Activated CD4-positive, alpha-beta T cell treated with anti-CD3 and anti-CD28 coated beads, Interleukin-2, Interleukin-6, amounts not matched to agents 100 ng/mL and 50 ng/mL, durations not matched to agents 16 hours and 8 hours (primary cell): Measurements from ENCODE around the gene APOL6.
A peak's percentile ranks its signal among the peaks of the same experiment; 100 is the strongest.
"Not testable (repeated sequence)": the region's sequence is repeated elsewhere in the genome, so short reads cannot be mapped to it uniquely, and the experiment has no call there.

Source experiments
- DNase-seq: peaks from one replicate; pipeline ENCODE4 v3.0.0-alpha.2; 2020

The APOL6 gene

DNA sequence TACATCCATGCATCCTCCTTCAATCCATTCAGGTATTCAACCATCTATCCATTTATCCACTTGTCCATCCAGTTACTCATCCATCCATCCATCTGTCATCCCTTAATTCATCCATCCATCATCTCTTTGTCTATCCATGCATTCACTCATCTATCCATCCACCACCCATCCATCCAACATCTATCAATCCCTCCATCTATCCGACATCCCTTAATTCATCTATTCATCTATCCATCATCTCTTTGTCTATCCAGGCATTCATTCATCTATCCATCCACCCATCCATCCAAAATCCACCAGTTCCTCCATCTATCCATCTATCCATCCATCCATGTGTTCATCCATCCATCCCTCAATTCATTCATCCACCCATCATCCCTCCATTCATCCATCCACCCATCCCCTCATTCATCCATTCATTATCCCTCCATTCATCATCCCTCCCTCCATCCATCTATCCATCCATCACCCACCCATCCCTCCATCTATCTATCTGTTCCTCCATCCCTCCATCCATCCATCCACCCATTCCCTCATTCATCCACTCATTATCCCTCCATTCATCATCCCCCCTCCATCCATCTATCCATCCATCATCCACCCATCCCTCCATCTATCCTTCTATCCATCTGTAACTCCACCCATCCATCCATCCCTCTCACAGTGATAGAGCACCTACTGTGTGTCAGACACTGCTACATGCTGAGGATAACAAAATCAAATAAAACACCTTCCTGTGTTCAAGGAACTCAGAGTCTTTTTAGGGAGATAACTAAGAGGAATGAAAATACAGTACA, 29.6 kb upstream of the APOL6 start:
- DNase-seq, result no peak

DNA sequence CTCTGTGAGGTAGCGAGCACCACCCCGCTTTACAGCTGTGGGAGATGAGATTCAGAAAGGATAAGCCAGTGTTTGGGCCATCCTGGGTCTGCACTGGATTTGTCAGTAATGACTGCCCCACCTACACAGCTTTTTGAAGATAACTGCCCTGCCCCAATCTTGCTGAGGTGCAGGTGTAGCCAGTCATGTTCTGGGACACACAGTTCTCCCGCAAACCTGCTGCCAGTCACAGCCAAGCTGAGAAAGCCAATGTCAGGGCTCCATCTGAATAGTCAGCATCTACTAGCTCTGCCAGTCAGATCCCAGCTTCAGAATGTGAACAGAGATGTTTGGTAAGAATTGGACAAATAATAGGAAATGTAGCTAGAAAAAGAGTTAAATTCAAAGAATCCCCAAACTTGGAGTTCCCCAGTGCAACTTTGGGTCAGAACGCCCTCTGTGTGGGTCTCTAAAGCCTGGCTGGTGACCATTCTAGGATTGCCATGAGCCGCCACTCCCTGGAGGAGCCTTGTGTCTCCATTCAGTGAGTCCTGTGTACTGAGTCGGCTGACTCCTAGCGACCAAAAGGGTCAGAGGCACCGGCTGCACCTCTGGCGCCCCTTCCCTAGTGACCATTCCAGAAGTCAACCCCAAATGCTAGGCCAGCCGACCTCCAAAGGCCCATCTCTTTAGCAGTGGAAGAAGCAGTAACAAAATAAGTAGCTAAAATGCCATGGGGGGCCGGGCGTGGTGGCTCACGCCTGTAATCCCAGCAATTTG, 28.7 kb upstream of the APOL6 start:
- DNase-seq, result no peak

DNA sequence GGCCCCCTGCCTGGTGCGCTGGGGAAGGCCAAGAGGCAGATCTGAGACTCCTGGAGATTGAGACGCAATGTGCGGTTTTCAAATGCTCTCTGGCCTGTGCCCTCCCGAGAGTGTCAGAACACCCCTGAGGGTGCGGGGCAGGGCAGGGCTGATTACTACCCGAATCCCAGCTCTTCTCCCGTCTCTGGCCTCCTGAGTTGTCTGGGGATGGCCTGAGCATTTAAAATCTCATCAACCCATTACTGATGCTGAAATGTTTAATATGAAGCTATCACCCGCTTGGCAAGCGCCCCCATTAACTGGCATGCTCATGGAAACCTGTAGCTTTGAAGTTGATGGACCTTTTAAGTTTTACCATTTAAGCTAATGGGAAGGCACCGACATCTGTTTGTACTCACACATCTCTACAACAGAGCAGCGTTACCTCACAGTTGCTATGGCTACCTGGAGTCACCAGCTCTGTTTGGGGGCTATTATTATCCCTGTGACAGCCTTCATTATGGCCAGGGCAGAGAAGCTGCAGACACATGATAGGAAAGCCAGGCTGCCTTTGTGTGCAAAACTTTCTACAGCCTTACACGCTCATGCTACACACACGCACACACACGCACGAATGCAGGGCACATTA, 27.5 kb upstream of the APOL6 start:
- no peak for DNase-seq

DNA sequence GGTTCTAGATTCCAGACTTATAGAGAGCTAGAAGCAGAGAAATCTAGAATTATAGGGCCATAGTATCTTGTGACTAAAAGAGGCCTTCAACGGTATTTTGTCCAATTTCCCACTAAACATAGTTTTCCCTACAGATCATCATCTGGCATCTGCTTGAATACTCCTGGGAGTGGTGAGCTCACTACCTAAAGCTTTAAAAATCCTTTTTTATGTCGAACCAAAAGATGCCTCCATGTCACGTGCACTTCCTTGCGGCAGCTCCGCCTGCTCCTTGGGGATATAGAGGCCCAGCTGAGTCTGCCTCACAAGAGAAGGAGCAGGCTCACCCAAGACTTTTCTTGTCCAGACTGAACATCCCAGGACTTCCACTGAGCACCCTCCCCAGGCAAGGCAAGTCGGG, 26.8 kb upstream of the APOL6 start:
- DNase-seq, result no peak

DNA sequence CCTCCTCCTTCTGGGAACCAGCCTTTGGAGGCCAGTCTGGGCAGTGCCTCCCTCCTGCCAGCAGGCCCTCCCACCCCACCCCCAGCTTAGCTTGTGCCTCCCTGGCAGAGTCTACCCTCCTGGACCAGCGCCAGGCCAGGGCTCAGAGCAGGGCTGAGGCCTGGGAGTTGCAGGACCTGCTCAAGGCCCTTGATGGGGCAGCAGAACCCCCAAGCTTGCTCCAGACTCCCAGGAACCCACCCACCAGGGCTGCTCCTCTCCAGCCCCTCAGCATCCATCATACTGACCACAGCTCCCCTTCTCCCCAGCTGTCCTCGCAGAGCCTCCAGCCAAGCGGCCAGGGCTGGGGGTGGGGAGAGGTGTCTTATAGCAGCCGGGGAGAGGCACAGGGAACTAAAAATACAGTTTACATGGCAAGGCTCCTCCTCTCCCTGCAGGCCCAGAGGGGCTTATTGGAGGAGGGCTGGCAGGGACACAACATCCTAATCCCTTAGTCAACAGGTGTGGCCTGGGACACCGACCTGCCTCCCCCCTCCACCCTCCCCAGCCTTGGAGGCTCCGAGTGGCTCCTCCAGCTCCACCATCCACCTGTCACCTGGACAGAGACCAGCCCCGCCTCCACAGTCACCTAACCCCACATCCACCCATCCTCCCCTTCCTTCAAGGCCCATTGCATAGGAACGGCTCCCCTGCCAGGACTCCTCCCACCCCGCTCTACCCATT, 25.9 kb upstream of the APOL6 start:
- DNase-seq, result no peak

DNA sequence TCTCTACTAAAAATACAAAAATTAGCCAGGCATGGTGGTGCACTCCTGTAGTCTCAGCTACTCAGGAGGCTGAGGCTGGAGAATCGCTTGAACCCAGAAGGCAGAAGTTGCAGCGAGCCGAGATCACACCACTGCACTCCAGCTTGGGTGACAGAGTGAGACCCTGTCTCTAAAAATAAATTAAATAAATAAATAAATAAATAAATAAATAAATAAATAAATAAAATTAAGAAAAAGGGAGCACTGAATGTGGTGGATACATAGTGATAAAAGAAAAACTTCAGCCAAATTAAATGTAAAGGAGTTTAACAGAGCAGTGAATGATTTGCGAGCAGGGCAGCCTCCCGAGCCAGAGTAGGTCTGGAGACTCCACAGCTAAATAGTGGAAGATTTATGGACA, 24.4 kb upstream of the APOL6 start:
- DNase-seq, result not testable (repeated sequence)

DNA sequence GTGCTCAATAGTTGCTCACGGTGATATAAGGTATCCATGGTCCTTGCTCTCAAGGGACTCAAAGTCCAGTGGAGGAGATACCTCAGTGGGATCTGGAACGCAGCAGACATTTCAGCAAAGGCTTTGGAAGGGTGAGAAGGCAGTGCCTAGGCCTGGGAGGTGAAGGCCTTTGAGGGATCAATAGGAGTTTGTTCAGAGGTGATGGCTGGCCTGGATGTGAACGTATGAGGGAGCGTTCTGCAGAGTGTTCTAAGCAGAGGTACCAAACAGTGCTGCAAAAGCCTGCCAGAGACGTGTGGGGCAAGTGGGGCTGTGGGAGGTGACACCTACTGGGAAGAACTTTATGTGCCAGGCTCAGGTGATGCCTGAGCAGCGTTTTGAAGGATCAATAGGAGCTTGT, 23.7 kb upstream of the APOL6 start:
- no peak for DNase-seq

DNA sequence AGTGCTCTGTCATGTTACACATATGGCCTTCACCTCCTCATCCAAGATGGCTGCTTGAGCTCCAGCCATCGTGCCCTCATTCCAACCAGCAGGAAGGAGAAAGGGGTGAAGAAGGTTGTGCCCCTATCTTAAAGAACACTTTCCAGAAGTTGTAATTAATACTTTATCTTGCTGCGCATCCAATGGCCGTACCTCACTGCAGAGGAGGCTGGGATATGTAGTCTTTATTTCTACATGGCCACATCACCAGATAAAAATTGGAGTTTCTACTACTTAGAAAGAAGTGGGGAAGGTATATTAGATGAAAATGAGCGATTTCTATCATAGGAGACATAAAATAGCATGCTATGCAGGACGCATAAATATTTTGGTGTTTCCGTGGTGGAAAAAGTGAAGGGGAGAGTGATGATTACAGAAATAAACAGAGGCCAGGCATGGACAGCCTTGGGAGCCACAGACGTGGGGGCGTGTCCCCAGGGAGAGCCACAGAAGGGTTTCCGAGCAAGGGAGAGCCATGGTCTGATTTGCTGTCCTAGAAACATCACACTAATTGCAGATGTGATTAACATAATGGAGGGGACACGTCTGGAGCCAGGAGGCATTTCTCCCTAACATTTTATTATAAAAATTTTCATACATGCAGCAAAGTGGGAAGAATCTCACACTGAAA, 22.3 kb upstream of the APOL6 start:
- no peak for DNase-seq

DNA sequence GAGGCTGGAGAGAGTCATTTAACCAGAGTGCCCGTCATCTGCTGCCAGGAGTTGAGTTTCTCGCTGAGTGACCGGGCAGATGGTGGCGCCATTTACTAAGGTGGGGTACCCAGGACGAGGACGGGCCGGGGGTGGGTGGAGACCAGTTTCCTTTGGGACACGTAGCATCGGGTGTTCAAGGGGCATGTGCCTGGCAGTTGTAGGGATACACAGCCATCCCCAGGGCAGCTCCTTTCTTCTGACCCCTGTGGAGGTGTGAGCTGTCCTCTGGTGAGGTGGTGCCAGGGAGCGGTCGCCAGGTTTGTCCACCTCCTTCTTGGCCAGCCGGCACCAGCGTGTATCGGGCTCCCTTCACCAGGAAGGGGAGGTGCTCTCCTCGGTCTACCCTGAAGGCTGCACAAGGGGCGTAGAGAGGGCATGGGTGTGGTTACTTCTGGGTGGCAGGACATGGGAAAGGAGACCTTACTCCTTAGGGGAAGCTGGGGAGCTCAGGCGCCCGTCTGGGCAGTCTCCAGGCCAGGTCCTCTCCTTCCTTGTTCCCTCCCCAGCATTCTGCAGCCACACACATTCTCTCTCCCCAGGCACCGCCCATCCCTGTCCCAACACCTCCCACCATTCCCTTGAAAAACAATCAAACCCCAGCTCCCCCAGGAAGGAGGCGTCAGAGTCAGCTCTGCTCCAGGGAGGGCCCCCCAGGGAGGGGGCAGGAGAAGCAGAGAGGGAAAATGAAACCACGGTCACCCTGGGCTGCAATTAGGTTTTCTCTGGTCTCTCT, 20.8 kb upstream of the APOL6 start:
- peak; percentile 70 for DNase-seq

DNA sequence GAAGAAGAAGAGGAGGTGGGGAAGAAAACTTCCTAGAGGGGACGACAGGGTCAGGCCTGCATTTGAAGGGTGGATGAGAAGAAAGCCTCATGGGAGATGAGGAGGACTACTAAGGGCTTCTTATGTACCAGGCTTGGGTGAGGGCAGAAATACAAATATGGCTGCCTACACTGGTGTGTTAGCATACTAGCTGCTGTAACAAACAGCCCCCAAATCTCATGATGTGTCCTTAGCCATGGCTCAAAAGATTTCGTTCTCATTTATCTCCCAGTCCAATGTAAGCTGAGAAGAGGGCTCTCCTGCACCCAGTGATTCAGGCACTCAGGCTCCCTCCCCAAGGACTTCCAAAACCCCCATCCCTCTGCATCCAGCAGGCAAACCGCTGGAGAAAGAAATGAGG, 19.5 kb upstream of the APOL6 start:
- DNase-seq, result no peak

DNA sequence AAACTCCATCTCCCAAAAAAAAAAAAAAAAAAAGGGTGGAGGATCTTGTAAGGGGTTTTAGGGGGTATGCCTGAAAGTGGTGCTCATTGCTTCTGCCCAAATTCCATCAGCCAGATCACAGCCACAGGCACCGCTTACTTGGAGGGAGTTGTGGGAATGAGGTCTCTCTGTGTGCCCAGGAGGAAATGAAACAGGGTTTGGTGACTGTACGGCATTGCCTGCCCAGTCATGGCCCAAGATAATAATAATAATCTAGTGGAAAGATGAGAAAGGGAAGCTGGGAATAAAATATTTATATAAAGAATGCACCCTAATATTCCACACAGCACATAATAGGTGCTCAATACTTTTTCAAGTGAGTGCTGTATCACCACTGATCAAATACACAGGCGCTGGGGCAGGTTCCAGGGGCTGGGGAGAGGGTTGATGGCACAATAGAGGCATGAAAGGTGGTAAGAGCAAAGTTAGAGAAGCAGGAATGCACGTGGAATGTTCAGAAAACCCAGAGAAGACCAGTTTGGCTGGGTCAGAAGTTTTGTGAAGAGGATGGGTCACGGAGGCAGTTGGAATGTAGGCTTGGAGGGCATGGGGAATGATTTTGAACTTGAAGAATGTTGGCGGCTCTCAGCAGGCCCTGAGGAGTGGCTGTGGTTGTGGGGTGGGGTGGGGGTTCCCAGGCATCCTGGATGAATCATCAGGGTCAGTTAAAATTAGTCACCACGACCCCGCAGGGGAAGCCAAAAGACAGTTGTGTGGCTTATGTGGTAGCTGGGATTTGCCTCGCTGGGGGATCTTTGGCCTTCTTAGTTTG, 18.6 kb upstream of the APOL6 start:
- peak; percentile 91 for DNase-seq

DNA sequence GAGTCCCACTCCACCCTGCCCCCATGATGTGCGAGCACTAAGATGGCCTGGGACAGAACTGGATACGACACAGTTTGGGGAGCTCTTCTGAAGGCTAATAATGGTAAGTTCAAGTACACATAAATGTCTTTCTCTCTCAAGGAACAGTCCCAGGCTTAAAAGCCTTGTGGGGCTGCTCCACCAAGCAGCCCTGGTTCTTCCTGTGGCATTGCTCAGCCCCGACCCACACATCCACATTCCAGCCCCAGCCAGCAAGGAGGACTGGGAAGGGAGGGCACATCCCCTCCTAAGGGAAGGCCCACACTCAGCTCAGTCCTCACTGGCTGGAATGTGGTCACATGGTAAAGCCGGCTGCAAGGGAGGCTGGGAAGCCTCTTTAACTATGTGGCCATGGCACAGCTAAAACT, 17.9 kb upstream of the APOL6 start:
- DNase-seq, result no peak

DNA sequence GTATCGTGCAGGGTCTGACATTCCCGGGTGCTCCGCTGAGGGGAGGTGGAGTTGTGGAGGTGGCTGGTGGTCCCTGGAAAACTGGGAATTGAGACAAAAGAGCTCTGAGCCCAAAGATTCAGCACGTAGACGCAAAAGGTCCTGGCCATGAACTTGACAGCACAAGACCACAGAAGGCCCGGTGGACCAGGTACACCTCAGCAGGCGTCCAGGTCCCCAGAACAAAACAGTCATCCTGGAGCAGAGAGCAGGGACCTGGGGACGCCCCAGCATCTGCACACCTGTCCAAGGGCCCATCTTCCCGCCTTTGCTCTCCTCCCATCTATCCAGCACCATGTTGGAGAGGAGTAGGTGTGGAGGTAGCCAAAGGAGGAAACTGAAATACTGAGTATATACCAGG, 17.4 kb upstream of the APOL6 start:
- no peak for DNase-seq

DNA sequence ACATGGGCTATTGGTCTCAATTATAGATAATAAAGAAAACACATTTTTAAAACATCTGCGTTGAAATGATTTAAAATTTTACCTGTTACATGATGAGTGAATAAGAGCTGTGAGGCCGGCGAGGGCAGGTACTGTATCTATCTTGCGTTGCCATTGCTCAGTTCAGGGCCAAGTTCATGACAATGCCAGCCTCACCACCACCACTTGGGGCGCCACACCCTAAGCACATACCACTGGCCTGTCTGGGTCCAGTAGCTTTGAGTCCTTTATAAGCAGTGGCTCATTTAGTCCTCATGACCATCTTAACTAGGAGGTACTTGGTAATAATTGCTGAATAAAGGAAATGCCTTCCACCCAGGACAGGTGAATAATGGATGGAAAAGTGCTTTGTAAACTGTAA, 16.6 kb upstream of the APOL6 start:
- peak; percentile 45 for DNase-seq

DNA sequence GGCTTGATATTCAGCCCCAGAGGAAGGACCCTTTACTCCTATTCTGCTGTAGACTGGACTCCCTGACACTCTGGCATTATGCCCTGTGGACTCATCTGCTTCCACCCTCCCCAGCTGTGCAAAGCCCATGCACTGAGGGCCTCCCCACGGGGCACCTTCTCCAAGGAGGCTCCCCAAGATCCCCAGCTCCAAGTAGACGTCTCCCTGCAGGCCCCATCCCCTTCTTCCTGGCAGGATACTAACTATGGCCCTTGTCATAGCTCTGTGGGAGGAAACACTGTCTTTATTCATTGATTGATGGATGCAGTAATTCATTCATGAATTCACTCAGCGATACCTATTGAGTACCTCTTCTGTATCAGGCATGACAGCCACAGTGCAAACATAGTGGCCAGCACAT, 15.3 kb upstream of the APOL6 start:
- DNase-seq, result no peak

DNA sequence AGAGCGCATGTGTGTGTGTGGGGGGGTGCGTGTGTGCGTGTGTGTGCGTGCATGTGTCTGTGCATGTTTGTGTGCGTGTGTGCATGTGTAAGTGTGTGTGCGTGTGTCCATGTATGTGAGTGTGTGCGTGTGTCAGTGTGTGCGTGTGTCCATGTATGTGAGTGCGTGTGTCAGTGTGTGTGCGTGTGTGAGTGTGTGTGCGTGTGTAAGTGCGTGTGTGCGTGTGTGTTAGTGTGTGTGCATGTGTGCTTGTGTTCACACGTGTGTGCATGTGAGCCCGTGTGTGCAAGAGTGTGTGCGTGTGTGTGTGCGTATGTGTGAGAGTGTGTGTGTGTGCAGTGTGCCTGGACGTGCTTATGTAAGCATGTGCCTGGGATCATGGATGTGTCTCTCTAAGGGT, 14.7 kb upstream of the APOL6 start:
- no peak for DNase-seq

DNA sequence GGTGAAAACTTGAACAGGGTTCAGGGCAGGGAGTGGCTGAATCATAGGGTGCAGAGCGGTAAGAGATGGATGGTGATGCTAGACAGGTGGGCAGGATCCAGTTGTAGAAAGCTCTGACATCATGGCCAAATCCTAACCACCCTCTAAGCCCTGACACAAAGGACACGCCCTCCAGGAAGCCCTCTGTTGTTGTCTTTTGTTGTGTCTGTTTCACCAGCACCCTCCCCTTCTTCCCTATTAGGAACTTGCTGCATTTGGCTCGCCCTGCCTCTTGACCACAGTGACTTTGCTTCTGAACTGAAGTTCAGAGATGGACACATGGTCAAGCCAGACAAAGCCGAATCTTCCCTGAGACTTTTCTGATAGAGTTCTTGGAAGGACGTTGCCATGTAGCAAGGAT, 14.2 kb upstream of the APOL6 start:
- DNase-seq, result no peak

DNA sequence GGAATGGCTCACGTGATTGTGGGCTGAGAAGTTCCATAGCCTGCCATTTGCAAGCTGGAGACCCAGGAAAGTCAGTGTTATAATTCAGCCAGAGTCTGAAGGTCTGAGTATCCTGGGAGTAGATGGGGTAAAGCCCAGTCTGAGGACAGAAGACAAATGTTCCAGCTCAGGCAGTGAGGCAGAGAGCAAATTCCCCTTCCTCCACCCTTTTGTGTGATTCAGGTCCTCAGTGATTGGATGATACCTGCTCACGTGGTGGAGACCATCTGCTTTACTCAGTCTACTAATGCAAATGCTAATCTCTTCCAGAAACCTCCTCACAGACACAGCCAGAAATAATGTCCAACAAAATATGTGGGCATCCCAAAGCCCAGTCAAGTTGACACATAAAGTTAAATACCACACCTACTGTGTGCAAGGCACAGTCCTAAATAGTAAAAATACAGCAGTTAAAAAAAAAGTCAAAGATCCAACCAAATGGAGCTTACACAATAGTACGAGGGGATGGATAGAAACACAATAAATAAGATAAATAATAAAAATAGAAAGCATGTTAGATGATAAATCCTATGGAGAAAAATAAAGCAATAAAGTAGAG, 13.2 kb upstream of the APOL6 start:
- DNase-seq, result no peak

DNA sequence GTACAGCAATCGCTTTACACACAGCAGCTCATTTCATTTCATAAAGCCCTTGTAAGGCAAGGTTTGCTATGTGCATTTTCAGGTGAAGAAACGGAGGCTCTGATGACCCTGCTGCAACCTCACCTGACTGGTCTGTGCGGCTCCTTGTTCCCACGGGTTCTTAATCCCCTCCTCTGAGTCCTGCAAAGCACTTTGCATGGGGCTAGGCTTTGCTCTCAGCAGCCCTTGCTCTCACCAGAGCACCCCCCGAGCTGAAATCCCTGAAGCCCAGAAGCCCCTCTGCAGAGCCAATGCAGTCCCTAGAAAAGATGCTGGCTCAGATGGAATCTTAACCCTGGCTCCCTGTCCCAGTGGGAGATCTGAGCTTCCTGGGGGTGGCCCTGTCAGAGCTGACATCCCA, 11.0 kb upstream of the APOL6 start:
- no peak for DNase-seq

DNA sequence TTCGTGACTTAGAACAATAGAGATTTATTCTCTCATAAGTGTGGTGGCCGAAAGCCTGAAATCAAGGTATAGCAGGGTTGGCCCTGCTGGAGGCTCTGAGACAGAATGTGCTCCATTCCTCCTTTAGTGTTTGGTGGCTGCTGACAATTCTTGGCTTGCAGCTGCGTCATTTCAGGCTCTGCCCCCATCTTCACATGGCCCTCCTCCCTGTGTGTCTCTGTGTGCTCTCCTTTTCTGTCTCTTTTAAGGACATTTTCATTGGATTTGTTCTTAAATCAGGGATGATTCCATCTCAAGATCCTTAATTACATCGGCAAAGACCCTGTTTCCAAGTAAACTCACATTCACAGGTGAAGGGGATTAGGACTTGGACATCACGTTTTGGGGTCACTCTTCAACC, 10.2 kb upstream of the APOL6 start:
- DNase-seq, result no peak

DNA sequence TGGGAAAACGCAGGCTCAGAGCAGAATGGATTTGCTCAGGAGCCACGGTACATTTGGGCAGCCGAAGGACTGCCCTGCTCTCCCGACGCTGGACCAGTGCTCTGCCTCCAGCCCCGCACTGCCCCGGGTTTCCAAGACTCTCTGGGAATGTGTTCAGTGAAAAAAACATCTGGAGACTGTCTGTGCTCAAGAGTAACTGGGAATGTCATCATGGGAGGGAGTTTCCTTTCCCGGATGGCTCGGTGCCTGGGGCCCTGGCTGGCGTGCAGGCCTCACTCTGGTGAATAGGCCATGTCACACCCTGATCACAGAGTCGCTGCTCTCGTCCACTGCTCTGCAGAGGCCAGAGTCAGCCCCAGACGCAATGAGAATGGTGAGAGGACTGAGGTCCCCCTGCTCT, 9.8 kb upstream of the APOL6 start:
- DNase-seq, result no peak
